Spinal cord (tissue), 10 donors: ENCODE measurements around the gene KANSL2. TPM values are rescaled to one million over a fixed set of nuclear protein-coding genes. Genes with fewer than 3 reads are reported as not detected.
"Not testable (repeated sequence)": the region's sequence is repeated elsewhere in the genome, so short reads cannot be mapped to it uniquely, and the experiment has no call there.

Experiments
- DNase-seq, 6 donors: peaks; one replicate each; pipeline versions ENCODE4 v3.0.0 to v3.0.0-alpha.2; 2013 to 2015; ENCODE audit warnings: low spot score in 6 of 6, low read depth in 4 of 6
- H3K27ac ChIP-seq: one replicate; pipeline ENCODE4 v1.5.1; 2013; ENCODE audit warnings: low read depth, low read length, control low read depth
- H3K27me3 ChIP-seq: one replicate; pipeline ENCODE4 v1.6.1; 2013; ENCODE audit warnings: low read length; ENCODE audit not compliant: control insufficient read depth, insufficient read depth
- H3K36me3 ChIP-seq: one replicate; pipeline ENCODE4 v1.6.1; 2013; ENCODE audit warnings: low read length; ENCODE audit not compliant: control insufficient read depth, insufficient read depth
- H3K4me1 ChIP-seq: one replicate; pipeline ENCODE4 v1.6.1; 2013; ENCODE audit warnings: low read length; ENCODE audit not compliant: control insufficient read depth, insufficient read depth
- H3K4me3 ChIP-seq: one replicate; pipeline ENCODE4 v1.5.1; 2013; ENCODE audit warnings: low read depth, low read length, control low read depth
- H3K9me3 ChIP-seq: one replicate; pipeline ENCODE4 v1.6.1; 2013; ENCODE audit warnings: low read length; ENCODE audit not compliant: control insufficient read depth, insufficient read depth
- WGBS: methylation state at CpG from one replicate; pipeline ENCODE4 v1.1.5; 2013; ENCODE audit warnings: missing lambda C conversion rate; ENCODE audit not compliant: insufficient coverage; 5-methylcytosine and 5-hydroxymethylcytosine counted together
- polyA plus RNA-seq, 2 donors: library from polyadenylated mRNA; unstranded; fragments of 120-200 nt; gene quantifications; one replicate each; pipeline ENCODE4 v1.2.1, GENCODE V29; 2013; ENCODE audit not compliant: insufficient read length in 2 of 2
- total RNA-seq, 2 donors: library from RNA; depleted of rRNA in 1 of 2; stranded (reverse); fragments of 120-200 nt in 1 of 2; fragments of >200 nt in 1 of 2; gene quantifications; one replicate each; pipeline versions ENCODE4 v1.2.3 to v1.2.4, GENCODE V29; 2013 to 2014
- donor health status: healthy.

KANSL2 gene
- total and polyA plus RNA-seq, 4 donors = 40.2 to 54.0 (median 43.5) TPM

- H3K4me3 ChIP-seq = no peak overlapping the region
- no peaks in the 10 kb centered on the region for H3K27me3 ChIP-seq
- WGBS = 96% methylated on average over 2 of the region's 6 CpGs
- no peak for DNase-seq
- H3K9me3 ChIP-seq = no peaks in the 10 kb centered on the region
- H3K36me3 ChIP-seq = peaks cover 2% of the 10 kb centered on the region
- H3K27ac ChIP-seq = no peak overlapping the region
- H3K4me1 ChIP-seq = peaks cover 5% of the 10 kb centered on the region
These were observed 4.7 kb upstream of the KANSL2 start for GRCh38 chr12:48686615-48687334.

GRCh38 chr12:48686037-48686595, 4.1 kb upstream of the KANSL2 start:
- DNase-seq = no peak
- Histone ChIP-seq H3K36me3 (peaks cover 2% of the 10 kb centered on the region), H3K9me3 (no peaks in the 10 kb centered on the region), H3K4me3 (no peak overlapping the region), H3K4me1 (peaks cover 5% of the 10 kb centered on the region), H3K27me3 (no peaks in the 10 kb centered on the region), H3K27ac (no peak overlapping the region)
- 60% methylated on average over 3 of the region's 3 CpGs for WGBS

- H3K4me1 ChIP-seq = peaks cover 20% of the 10 kb centered on the region
- H3K9me3 ChIP-seq = no peaks in the 10 kb centered on the region
- no peaks in the 10 kb centered on the region for H3K27me3 ChIP-seq
- no peak for DNase-seq
- WGBS = no CpG with 5 or more reads among the region's 4 CpGs
- no peak overlapping the region for H3K27ac ChIP-seq
- H3K4me3 ChIP-seq = no peak overlapping the region
- H3K36me3 ChIP-seq = peaks cover 8% of the 10 kb centered on the region
These were observed 1.5 kb upstream of the KANSL2 start for GRCh38 chr12:48683534-48683933.

GRCh38 chr12:48682927-48683326, 889 bp upstream of the KANSL2 start:
- H3K27ac ChIP-seq = no peak overlapping the region
- H3K36me3 ChIP-seq = peaks cover 8% of the 10 kb centered on the region
- no CpG with 5 or more reads among the region's 2 CpGs for WGBS
- peaks cover 20% of the 10 kb centered on the region for H3K4me1 ChIP-seq
- no peak for DNase-seq
- H3K9me3 ChIP-seq = no peaks in the 10 kb centered on the region
- peak overlapping the region; percentile 99 for H3K4me3 ChIP-seq
- no peaks in the 10 kb centered on the region for H3K27me3 ChIP-seq

GRCh38 chr12:48682533-48682905, 481 bp upstream of the KANSL2 start:
- H3K27ac ChIP-seq = peak overlapping the region; percentile 98
- H3K27me3 ChIP-seq, H3K36me3 ChIP-seq, DNase-seq, H3K9me3 ChIP-seq: not testable (repeated sequence)
- peaks cover 20% of the 10 kb centered on the region for H3K4me1 ChIP-seq
- WGBS = 5% methylated on average over 13 of the region's 19 CpGs
- peak overlapping the region; percentile 99 for H3K4me3 ChIP-seq

GRCh38 chr12:48681399-48681709, 684 bp downstream of the KANSL2 start:
- 2% methylated on average over 11 of the region's 11 CpGs for WGBS
- peak overlapping the region; percentile 98 for H3K27ac ChIP-seq
- H3K9me3 ChIP-seq = no peaks in the 10 kb centered on the region
- H3K36me3 ChIP-seq = peaks cover 10% of the 10 kb centered on the region
- H3K27me3 ChIP-seq = no peaks in the 10 kb centered on the region
- peak overlapping the region; percentile 99 for H3K4me3 ChIP-seq
- peaks cover 20% of the 10 kb centered on the region for H3K4me1 ChIP-seq
- no peak for DNase-seq

- 84% methylated on average over 8 of the region's 13 CpGs for WGBS
- H3K27ac ChIP-seq = no peak overlapping the region
These were observed 1.2 kb downstream of the KANSL2 start for GRCh38 chr12:48680861-48681260.

GRCh38 chr12:48678551-48679185, 3.4 kb downstream of the KANSL2 start:
- Histone ChIP-seq H3K4me1 (peaks cover 20% of the 10 kb centered on the region), H3K27me3 (no peaks in the 10 kb centered on the region), H3K36me3 (peaks cover 26% of the 10 kb centered on the region), H3K9me3 (no peaks in the 10 kb centered on the region), H3K4me3 (no peak overlapping the region), H3K27ac (no peak overlapping the region)
- DNase-seq = no peak
- WGBS = 72% methylated on average over 3 of the region's 3 CpGs

More at GRCh38 chr12:48680861-48681260, 1.2 kb downstream of the KANSL2 start:
- no peak for DNase-seq
- Histone ChIP-seq H3K27me3 (no peaks in the 10 kb centered on the region), H3K36me3 (peaks cover 15% of the 10 kb centered on the region), H3K4me3 (peak overlapping the region; percentile 99), H3K4me1 (peaks cover 20% of the 10 kb centered on the region), H3K9me3 (no peaks in the 10 kb centered on the region)

- Histone ChIP-seq H3K36me3 (peaks cover 60% of the 10 kb centered on the region), H3K27ac (no peak overlapping the region), H3K27me3 (no peaks in the 10 kb centered on the region), H3K4me1 (no peaks in the 10 kb centered on the region), H3K4me3 (no peak overlapping the region), H3K9me3 (no peaks in the 10 kb centered on the region)
- WGBS = 97% methylated on average over 3 of the region's 8 CpGs
- DNase-seq = no peak
These were observed 10.7 kb downstream of the KANSL2 start for GRCh38 chr12:48671231-48671856.
